OCI-M2 (cell line): ENCODE data around the gene SIGLEC12.
A peak's percentile ranks its signal among the peaks of the same experiment; 100 is the strongest.
"Not testable (repeated sequence)": the region's sequence is repeated elsewhere in the genome, so short reads cannot be mapped to it uniquely, and the experiment has no call there.

Experiments
- DNase-seq: peaks from one replicate; lab custom pipeline; 2025; ENCODE audit not compliant: unreplicated experiment; lab: John Stamatoyannopoulos, UW

Gene SIGLEC12

GRCh38 chr19:51524666-51525264 lies 23.2 kb upstream of the SIGLEC12 start:
- DNase-seq: no peak

- DNase-seq: no peak
Observed at GRCh38 chr19:51521781-51522180, 20.2 kb upstream of the SIGLEC12 start.

- DNase-seq: no peak
Observed at GRCh38 chr19:51521357-51521756, 19.8 kb upstream of the SIGLEC12 start.

GRCh38 chr19:51520728-51521127 lies 19.1 kb upstream of the SIGLEC12 start:
- DNase-seq: no peak

- DNase-seq: peak; percentile 77
Observed at GRCh38 chr19:51514866-51515481, 13.4 kb upstream of the SIGLEC12 start.

GRCh38 chr19:51513968-51514367 lies 12.4 kb upstream of the SIGLEC12 start:
- DNase-seq: no peak

GRCh38 chr19:51511353-51511752 lies 9.8 kb upstream of the SIGLEC12 start:
- no peak for DNase-seq

- DNase-seq: no peak
Observed at GRCh38 chr19:51509823-51510660, 8.4 kb upstream of the SIGLEC12 start.

GRCh38 chr19:51508059-51508733 lies 6.6 kb upstream of the SIGLEC12 start:
- DNase-seq: peak; percentile 90

- DNase-seq: peak; percentile 90
Observed at GRCh38 chr19:51507640-51508058, 6.0 kb upstream of the SIGLEC12 start.

GRCh38 chr19:51507192-51507591 lies 5.6 kb upstream of the SIGLEC12 start:
- DNase-seq: no peak

- no peak for DNase-seq
Observed at GRCh38 chr19:51505904-51506303, 4.3 kb upstream of the SIGLEC12 start.

GRCh38 chr19:51503896-51504295 lies 2.3 kb upstream of the SIGLEC12 start:
- no peak for DNase-seq

- no peak for DNase-seq
Observed at GRCh38 chr19:51503286-51503817, 1.8 kb upstream of the SIGLEC12 start.

- DNase-seq: not testable (repeated sequence)
Observed at GRCh38 chr19:51500931-51501330, 669 bp downstream of the SIGLEC12 start.

- DNase-seq: no peak
Observed at GRCh38 chr19:51497666-51498065, 3.9 kb downstream of the SIGLEC12 start.

- DNase-seq: no peak
Observed at GRCh38 chr19:51493776-51494175, 7.8 kb downstream of the SIGLEC12 start.

- DNase-seq: no peak
Observed at GRCh38 chr19:51491586-51491985, 10.0 kb downstream of the SIGLEC12 start.

GRCh38 chr19:51490676-51491075 lies 10.9 kb downstream of the SIGLEC12 start:
- DNase-seq: no peak

GRCh38 chr19:51489113-51489512 lies 12.5 kb downstream of the SIGLEC12 start:
- DNase-seq: no peak

GRCh38 chr19:51488491-51488890 lies 13.1 kb downstream of the SIGLEC12 start:
- no peak for DNase-seq
